Stimulated activated CD8-positive, alpha-beta memory T cell treated with anti-CD3 and anti-CD28 coated beads, Interleukin-2, amount 100 ng/mL, for 1 hour (primary cell): ENCODE data around the gene LMO2.
A peak's percentile ranks its signal among the peaks of the same experiment; 100 is the strongest.
"Not testable (repeated sequence)": the region's sequence is repeated elsewhere in the genome, so short reads cannot be mapped to it uniquely, and the experiment has no call there.

Source experiments
- DNase-seq, 2 donors: peaks; one replicate each; pipeline ENCODE4 v3.0.0-alpha.2; 2020; ENCODE audit warnings: low read depth in 2 of 2

The LMO2 gene

DNA sequence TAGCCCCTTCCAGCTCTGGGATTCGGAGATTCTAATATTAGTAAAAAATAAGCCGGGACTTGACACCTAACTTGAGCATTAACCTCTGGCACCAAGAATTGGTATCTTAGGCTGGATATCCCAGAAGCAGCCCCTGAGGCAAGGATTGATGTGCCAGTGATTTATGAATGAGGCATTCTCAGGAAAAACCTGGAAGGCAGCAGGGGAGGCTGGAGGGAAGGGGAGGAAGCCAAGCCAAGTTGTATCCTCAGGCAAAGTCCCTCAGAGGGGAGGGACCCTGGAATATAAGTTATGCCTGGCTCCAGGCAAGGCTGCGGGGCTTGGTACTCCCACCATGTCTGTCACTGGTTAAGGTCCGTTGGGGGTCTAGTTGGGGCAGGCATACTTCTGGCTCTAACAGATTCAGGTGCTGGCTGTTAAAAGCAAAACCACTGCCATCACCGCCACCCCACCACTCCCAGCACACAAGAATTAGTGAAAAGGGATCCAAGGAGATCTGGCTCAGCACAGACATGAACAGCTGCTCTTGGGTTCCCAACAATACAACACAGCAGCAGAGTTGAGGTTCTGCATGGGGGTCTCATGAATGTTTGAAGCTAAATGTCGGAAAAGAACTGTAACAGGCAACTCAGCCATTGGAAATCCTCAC is 29.8 kb downstream of the LMO2 start:
- DNase-seq, result no peak

DNA sequence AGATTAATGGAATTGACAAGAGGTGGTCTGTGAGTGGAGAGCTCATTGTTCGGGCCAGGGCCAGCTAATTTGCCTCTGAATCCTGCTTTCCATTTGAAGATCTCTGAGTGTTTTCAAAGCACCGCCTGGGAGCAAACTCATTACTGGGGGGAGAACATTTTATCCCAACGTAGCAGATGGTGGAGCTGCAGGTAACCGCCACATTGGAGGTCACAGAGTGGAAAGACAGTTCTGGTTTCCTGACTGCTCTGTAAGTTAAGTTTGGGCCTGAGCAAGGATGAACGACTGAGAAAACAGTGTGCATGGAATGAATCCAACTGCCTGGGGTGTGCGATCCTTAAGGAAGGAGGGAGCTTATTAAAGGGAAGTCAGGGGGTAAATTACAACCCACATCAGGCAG is 30.5 kb downstream of the LMO2 start:
- no peak for DNase-seq

DNA sequence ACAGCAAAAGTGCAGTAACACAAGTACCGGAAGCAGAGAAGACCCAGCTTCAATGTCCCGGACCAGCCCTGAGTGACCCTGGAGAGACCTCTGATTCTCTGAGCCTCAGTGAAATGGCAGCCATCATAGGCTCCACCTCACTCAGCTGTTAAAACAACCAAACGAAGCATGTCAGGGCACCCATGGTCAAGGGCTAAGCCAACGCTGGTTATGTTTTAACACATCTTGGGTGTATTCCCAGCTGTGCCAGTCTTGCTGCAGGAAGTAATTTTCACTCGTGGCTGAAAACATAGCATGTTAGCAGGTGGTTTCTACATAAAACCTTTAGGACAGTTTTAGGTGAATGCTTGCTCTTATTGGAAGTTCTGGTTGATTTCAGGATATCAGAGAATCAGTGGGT is 30.9 kb downstream of the LMO2 start:
- no peak for DNase-seq

DNA sequence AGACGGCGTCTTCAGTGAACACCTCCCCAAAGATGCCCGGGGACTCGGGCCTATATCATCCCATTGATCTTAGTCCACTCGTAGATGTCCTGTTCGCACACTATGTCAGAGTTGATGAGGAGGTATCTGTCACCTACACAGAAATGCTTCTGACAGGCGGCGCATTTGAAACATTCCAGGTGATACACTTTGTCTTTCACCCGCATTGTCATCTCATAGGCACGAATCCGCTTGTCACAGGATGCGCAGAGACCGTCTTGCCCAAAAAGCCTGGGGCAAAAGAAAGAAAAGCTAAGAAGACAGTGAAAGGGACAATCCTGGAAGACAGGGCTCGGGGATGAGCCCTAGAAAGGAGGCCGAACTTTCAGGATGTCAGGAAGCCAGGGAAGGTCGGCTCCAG is 32.6 kb downstream of the LMO2 start:
- DNase-seq, result no peak

DNA sequence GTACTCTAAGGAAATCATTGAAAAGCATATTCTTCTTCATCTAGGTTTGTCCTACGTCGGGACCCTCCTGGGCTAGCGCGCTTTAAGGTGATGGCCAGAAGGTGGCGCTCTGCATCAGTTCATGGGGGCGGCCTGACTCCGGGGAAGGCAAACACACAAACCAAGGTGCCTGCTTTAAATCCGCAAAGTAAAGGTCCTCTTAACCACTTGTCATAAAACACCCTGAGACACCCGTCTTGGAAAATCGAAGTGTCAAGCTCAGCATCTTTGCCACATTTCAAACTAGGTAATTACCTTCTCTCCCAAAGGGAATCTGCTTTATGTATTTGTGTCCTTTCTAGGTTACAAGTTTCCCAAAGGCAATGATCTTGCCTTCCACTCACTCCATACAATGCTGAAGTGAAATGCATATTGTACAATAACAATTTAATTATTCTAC is 33.9 kb downstream of the LMO2 start:
- peak; percentile 34 to 54 for DNase-seq

DNA sequence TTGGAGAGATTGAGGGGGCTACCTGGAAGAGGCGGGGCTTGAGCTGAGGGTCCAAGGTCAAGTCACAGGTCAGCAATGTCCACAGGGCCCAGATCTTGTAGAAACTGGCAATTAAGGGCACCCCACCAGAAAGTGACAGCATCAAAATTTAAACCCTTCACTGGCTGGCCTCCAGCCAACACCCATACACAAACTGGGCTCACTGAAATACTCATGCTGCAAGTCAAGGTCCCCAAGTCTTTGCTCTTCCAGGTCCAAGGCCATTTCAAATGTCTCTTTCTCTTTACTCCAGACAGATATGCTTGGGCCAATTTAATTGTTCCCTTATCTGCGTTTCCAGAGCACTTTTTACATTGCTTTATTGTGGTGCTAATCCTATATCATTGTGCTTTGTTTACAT is 36.4 kb downstream of the LMO2 start:
- no peak for DNase-seq

DNA sequence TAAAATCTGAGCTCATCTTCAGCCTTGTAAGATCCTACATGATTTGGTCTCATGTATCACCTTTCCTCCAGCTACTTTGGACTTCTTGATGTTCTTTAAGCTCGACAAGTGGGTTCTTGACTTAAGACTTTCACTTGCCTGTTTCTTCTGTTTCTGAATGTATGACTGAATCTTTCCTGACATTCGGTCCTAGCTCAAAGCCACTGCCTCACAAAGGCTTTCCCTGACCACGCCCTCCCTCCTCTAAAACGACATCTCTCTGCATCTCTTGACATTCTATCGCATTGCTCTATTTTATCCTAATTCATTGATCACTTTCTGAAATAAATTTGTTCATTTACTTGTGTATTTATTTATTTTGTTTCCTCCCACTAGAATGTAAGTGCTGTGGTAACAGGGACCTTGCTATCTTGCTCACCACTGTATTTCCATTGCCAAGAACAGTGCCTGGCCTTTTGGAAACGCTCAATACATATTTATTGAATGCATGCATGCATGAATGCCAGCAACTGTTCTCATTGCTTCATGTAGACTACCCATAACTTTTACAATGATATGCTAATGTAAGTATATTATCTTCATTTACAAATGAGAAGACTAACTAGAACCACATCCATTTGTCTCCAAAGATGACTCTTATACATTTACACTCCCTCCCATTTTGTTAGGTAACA is 43.0 kb downstream of the LMO2 start:
- DNase-seq, result no peak

DNA sequence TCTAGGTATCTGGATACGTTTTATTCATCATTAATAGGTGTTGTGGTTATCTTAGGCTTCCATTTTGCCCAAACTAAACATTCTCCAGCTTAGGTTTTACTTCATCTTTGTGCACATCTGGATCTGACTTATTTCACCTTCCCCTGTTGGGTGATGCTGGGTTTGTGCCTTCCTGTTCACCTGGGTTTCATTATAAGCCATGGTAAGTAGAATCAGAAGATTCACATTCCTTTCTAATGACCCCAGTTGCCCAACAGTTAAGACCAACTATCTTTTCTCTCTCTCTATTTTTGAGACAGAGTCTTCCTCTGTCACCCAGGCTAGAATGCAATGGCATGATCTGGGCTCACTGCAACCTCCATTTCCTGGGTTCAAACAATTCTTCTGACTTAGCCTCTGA is 44.6 kb downstream of the LMO2 start:
- no peak for DNase-seq

DNA sequence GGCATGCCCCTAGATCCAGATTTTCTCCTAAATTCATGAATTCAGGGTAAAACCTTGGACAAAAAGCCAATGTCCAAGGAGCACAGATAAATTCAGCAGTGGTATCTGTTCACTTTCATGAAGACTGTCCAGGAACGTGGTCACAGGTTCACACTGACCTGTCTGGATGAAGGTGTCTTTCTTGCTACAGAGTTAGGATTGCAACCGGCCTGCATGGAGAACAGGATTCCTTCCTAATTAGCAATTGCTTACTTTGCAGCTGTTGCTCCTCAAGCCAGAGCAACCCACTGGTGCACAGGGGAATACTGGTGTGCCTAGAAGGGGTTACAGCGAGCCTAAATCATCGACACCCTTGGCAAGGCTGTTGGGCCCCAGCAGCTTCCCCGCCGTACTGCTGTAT is 47.6 kb downstream of the LMO2 start:
- DNase-seq, result no peak

DNA sequence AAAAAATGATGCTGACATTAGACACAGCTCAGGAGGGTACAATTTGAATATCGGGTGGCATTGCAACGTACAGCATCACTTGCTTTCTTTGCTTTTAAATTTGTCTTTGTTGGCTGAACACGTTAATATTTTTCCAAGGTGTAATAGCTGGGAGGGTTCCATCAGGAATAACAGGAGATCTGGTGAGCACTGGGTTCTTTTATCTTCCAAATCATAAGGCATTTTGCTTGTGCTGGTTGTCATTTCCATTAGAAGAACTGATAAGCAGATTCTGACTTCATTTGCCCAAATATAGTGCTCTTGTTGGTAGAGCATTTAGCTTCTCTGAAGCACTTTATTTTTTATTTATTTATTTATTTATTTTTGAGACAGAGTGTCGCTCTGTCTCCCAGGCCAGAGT is 48.9 kb downstream of the LMO2 start:
- no peak for DNase-seq

DNA sequence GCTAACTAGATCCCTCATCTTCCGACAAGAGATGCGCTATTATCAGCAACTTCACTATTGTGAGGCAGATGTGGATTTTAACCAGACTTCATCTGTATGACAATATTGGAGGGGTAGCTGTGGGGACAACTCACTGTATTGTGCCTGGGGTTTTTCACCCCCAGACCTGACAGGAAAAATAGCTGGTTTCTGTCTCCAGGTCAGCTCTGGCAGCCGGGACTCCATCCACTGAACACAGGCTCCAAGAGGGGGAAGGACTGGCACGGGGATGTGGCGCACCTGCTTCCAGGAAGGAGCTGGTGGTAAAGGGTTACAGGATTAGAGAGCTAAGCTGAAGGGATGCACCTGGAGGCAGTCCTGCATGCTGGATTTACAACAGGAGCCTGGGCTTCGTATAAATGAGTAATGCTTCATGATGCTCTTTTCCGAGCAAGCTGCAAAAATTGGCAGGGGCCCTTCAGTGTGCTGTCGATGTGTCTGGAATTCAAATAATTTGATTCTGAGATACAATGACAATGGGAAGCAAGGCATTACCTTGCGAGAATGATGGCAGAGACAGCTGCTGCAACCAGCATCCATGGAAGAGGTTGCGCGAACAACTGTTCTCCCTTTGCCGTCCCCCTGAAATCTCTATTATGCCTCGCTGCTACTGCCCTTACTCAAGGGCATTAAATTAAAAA is 49.5 kb downstream of the LMO2 start:
- DNase-seq, result no peak

DNA sequence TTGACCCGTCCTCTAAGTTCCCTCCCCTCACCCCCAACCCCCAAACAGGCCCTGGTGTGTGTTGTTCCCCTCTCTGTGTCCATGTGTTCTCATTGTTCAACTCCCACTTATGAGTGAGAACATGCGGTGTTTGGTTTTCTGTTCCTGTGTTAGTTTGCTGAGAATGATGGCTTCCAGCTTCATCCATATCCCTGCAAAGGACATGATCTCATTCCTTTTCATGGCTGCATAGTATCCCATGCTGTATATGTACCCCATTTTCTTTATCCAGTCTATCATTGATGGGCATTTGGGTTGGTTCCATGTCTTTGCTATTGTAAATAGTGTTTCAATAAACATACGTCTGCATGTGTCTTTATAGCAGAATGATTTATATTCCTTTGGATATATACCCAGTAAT is 53.6 kb downstream of the LMO2 start:
- not testable (repeated sequence) for DNase-seq

DNA sequence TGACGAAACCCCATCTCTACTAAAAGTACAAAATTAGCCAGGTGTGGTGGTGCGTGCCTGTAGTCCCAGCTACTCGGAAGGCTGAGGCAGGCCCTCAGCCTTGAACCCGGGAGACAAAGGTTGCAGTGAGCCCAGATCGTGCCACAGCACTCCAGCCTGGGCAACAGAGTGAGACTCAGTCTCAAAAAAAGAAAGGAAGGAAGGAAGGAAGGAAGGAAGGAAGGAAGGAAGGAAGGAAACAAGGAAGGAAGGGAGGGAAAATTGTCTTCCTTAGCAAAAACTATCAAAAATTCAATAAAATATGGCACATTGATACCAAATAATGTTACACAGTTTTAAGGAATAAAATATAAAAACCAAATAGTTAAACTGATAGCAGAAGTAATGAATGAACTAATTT is 54.5 kb downstream of the LMO2 start:
- not testable (repeated sequence) for DNase-seq

DNA sequence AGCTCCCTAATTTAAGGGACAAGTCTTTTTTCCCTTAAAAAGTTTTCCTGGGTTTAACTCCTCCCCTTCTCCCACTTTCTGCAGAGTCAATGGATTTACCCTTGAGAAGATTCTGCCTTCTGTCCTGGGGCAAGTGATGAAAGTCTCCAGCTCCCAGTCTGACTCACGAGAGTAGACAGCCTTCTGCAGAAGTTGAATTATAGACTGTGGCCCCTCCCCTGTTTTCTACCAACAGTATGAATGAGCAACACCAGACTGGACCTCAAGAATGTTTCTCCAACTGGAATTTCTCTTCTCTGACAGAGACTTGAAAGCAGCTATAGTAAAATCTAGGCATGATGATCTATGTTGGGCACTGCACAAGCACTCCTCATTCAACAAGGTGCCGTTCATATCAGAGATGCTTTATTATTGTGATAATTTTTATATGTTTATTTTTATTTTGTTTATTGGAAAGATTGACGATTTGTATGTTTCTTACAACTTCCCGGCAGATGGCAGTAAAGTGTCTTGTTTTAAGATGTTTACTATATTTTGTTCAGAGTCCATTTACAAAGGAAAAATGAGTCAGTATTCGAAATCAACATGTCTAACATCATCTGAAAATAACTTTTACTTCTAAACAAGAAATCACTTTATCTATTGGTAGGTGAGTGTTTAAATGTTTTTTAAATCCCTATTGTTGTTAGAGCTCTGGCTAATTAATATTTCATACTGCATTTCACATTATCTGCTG is 56.6 kb downstream of the LMO2 start:
- no peak for DNase-seq

DNA sequence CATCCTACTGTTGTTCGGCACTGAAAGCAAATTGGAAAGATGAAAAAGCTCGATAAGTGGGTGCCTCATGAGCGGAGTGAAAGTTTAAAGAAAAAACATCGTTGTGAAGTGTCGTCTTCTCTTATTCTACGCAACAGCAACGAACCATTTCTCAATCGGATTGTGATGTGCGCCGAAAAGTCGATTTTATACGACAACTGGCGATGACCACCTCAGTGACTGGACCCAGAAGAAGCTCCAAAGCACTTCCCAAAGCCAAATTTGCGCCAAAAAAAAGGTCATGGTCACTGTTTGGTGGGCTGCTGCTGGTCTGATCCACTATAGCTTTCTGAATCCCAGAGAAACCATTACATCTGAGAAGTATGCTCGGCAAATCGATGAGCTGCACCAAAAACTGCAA is 59.2 kb downstream of the LMO2 start:
- no peak for DNase-seq

DNA sequence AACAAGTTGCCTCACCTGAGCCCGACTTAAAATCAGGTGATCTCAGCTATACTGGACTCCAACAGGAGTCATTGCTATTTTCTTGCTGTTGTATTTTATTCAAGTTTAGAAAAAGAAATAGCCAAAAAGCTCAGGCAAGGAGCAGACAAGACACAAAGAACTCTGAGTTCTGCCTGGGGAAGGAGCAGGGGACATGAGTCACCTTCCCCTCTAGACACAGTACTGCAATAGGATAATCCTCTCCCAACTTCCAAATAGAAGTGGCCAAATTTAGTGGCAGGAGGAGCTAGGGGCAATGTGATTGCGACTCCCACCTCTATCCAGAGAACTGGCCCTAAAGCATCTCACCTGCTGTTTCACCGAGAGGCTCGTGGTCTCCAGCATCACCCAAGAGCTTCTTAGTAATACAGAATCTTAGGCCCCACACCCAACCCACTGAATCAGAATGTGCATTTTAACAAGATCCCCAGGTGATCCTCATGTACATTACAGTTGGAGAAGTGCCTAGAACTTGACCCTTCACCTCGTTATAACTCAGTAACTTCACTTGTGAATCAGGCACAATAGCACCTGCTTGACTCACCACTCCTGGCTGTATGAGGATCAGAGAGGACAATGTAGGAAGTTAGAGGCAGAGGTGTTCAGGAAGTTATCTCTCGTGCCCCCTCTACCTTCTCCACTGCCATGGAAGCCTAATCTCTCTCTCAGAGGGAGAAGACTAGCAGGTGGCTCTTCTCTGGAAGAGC is 60.8 kb downstream of the LMO2 start:
- DNase-seq, result no peak

DNA sequence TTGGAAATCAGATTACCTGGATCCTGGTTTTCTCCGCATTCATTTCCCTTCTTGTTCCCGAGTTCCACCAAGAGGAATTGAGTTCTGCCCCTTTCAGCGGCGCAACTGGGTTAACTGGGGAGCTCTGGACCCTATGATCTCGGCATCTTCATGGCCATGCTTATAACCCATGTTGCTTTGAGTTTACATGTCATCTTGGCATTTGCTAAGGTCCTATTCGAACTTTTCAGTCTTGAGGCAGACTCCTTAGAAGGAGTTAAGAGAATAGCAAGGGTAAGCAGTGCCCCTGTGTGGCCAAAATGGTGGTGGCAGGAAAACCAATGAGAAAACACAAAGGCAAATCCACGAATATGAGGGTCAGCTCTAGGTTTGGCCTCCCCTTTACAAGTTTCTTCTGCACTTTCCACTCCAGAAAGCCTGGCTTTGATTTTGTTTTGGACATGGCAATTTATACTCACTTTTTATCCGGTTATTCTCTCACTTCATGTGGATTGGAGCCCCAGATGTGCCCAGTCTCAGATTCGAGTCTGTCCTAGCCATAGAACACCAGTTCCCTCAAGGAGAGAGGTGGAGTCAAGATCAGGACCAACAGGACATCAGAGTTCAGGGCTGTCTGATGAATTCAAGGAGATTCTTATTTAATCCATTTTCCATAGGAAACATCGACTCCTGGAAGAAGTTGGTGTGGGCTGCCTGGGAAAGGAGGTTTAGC is 62.3 kb downstream of the LMO2 start:
- no peak for DNase-seq

DNA sequence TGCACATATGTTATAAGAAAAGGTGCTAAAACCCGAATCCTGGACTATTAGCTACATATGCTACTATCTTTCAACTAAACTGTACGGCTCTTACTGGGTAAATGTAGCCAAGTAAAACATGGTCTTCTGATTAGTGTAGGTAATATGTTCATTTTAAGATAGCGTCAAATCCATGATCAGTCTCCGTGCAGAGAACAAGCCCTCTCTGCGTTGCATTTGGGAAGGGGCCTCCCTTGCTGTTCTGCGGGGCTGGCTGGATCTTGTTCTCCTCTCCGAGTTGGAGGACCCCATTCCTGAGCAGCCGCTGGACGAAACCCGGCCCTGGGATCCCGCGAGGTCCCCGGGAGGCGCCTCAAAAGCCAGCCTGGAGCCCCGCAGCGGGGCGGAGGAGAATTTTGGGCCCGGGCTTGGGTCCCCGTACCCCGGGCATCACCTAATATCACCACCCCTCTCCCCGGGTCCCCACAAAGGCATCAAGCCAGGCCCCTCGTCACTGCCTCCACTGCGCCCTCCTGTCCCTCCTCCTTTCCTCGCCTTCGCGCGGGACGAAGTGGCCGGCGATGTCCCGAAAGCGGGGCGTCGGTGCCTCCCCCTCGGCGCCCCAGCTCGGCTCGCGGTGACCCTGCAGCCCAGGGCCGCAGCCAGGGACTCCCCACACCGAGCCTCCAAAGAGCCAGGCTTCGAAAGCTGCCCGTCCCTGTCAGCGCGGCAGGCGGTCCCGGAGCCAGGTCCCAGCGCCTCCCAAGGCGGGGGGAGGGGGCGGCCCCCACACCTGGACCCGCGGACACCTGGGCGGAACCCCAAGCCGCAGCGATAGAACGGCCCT is 63.1 kb downstream of the LMO2 start:
- DNase-seq, result no peak

DNA sequence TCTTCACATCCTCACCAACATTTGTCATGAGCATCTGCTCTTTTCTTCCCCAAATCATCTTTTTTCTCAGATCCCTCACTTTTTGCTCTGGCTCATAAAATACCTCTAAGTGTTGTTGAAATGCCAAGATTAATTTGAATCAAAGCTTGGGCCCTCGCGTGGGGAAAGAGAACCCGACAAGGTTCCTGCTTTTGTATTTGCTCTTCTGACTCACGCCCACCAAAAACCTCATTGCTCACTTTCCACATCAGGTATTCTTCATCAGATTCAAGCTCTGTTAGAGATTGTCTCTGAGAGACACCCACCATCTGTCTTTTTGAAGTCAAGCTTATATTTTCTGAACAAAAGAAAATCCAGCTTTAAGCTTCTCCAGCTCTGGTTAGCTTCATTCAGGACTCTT is 64.7 kb downstream of the LMO2 start:
- no peak for DNase-seq

DNA sequence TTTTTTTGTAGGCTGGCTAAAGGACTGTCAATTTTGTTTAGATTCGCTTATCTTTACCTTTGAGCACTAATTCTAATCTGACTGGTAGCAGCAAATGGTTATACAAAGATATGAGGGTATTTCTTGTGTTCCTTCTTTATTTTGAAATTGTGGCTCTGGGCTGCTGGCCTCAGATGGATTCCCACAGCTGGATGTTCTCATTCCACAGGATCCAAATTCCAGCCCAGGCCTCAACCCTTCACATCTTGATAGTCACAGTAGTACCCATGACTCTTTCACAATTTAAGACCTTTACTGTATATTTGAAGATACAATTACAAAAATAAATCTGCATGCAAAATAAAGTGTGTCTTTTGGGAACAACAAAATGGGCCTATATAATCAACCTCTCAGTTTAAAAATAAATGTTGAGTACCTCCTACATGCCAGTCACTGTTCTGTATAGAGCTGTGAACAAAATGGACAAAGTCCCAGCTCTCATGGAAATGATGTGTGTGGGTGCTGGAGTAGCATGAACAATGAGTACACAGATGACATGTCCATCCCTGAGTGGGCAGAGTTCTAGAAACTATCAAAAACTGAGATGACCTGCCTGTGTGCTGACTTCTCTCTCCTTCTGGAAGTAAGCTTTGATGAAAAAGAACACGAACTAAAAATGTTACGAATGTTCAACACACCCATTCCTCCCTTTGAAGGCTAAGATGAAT is 65.9 kb downstream of the LMO2 start:
- no peak for DNase-seq
